Gastroesophageal sphincter (tissue), 4 donors: ENCODE results near the gene LAMC1. TPM values are rescaled to one million over a fixed set of nuclear protein-coding genes. Genes with fewer than 3 reads are reported as not detected.
A peak's percentile ranks its signal among the peaks of the same experiment; 100 is the strongest.

ENCODE experiments used
- ATAC-seq: fragments of 150-250 bp; one replicate; pipeline ENCODE4 v1.9.1; 2016; ENCODE audit warnings: mild to moderate bottlenecking, moderate library complexity
- H3K27ac ChIP-seq, 4 donors: fragments of 200-600 bp; sonication (generic) in 3 of 4; 1 replicate in 3 of 4; 2 replicates in 1 of 4; pipeline ENCODE4 v1.5.1; 2016 to 2019
- H3K27me3 ChIP-seq: fragments of 200-600 bp; sonication (generic); one replicate; pipeline ENCODE4 v1.5.1; 2019
- H3K36me3 ChIP-seq, 2 donors: fragments of 200-600 bp; sonication (generic); one replicate each; pipeline ENCODE4 v1.5.1; 2019; ENCODE audit warnings: control low read depth in 1 of 2
- H3K4me1 ChIP-seq, 3 donors: fragments of 200-600 bp; sonication (generic); 1 replicate in 2 of 3; 2 replicates in 1 of 3; pipeline ENCODE4 v1.5.1; 2016 to 2019; ENCODE audit warnings: control low read depth in 2 of 3
- H3K4me3 ChIP-seq, 2 donors: fragments of 200-600 bp; sonication (generic); one replicate each; pipeline ENCODE4 v1.5.1; 2019; ENCODE audit warnings: mild to moderate bottlenecking in 1 of 2, moderate library complexity in 1 of 2
- H3K9me3 ChIP-seq, 3 donors: fragments of 200-600 bp; sonication (generic); one replicate each; pipeline ENCODE4 v1.5.1; 2017 to 2019; ENCODE audit warnings: control low read depth in 2 of 3
- EP300 ChIP-seq: sonication (generic); formaldehyde crosslinking; IDR thresholded peaks from one replicate; pipeline ENCODE4 v1.6.1; 2017; ENCODE audit warnings: antibody characterized with exemption, mild to moderate bottlenecking
- POLR2A ChIP-seq, 2 donors: fragments of 450-650 bp; IDR thresholded peaks; one replicate each; pipeline ENCODE4 v1.6.1; 2017; ENCODE audit warnings: antibody characterized with exemption in 2 of 2, mild to moderate bottlenecking in 2 of 2, moderate library complexity in 1 of 2
- POLR2AphosphoS5 ChIP-seq: sonication (generic); formaldehyde crosslinking; IDR thresholded peaks from one replicate; pipeline ENCODE4 v1.6.1; 2017; ENCODE audit warnings: antibody characterized with exemption
- WGBS, 2 donors: methylation state at CpG; one replicate each; pipeline ENCODE4 v1.1.5; 2018; ENCODE audit warnings: low coverage in 1 of 2; 5-methylcytosine and 5-hydroxymethylcytosine counted together
- total RNA-seq, 4 donors: library from RNA; depleted of rRNA; stranded (reverse); fragments of >200 nt; gene quantifications; one replicate each; pipeline ENCODE4 v1.1.0, GENCODE V29; 2016
- TF ChIP-seq, protein P1 (sequence below), 4 experiments: fragments of 200-600 bp in 2 of 4; fragments of 450-650 bp in 2 of 4; sonication (generic) in 1 of 4; IDR thresholded peaks; one replicate each; pipeline ENCODE4 v1.5.1; 2017 to 2019; ENCODE audit warnings: antibody characterized with exemption in 4 of 4, mild to moderate bottlenecking in 2 of 4, moderate library complexity in 2 of 4

The LAMC1 gene
- total RNA-seq, 4 donors from 2014 or later: 363 to 528 (median 514) TPM

DNA sequence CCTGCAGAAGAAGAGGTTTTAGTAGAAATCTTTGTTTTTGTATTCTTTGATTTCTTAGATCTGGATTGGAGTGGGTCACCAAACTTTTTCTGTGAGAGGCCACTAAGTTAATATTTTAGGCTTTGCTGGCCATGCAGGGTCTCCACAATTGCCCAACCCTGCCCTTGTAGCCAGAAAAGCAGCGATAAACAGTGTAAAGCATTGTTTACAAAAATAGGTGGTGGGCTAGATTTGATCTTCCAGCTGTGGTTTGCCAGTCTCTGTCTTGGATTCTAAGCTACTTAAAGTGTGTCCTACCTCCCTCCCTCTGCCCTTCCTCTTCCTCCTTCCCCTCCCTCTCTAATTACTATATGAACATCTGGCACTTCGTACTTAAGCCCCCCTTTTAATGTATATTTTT, 68.0 kb downstream of the LAMC1 start:
- H3K9me3 ChIP-seq: no peaks in the 10 kb centered on the region
- H3K4me1 ChIP-seq: peaks cover 29 to 91% (median 32%) of the 10 kb centered on the region in 3 donors
- H3K27me3 ChIP-seq: no peaks in the 10 kb centered on the region
- no peaks in the 10 kb centered on the region for H3K36me3 ChIP-seq
- TF ChIP-seq EP300 (no peak), POLR2AphosphoS5 (no peak), POLR2A (IDR thresholded peaks at IDR 0.05) (no peak)
- TF ChIP-seq, protein P1, sequence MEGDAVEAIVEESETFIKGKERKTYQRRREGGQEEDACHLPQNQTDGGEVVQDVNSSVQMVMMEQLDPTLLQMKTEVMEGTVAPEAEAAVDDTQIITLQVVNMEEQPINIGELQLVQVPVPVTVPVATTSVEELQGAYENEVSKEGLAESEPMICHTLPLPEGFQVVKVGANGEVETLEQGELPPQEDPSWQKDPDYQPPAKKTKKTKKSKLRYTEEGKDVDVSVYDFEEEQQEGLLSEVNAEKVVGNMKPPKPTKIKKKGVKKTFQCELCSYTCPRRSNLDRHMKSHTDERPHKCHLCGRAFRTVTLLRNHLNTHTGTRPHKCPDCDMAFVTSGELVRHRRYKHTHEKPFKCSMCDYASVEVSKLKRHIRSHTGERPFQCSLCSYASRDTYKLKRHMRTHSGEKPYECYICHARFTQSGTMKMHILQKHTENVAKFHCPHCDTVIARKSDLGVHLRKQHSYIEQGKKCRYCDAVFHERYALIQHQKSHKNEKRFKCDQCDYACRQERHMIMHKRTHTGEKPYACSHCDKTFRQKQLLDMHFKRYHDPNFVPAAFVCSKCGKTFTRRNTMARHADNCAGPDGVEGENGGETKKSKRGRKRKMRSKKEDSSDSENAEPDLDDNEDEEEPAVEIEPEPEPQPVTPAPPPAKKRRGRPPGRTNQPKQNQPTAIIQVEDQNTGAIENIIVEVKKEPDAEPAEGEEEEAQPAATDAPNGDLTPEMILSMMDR (IDR thresholded peaks at IDR 0.05): no peak
- peak overlapping the region; percentile 69 to 90 (median 76) for H3K27ac ChIP-seq
- no peak for ATAC-seq
- no peak overlapping the region for H3K4me3 ChIP-seq
- 59 to 72% methylated on average over 2 of the region's 2 CpGs for whole genome bisulfite sequencing, 2 donors

DNA sequence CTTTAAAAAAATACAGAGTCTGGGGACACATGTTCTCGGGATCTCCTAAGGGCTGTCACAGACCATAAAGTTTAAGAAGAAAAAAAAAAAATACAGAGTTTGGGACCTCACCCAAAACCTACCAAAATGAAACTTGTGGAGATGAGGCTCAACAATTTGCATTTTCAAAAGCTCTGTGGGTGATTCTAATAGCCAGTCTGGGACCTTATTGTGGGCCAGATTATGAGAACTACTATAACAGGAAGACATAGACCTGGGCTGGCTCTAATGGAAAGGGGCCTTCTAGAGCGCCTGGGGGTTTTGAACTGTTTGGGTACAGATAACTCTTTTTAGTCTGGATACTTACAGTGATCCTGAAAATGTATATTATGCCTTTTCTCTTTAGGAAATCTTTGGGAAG, 69.1 kb downstream of the LAMC1 start:
- TF ChIP-seq POLR2A (IDR thresholded peaks at IDR 0.05) (no peak), POLR2AphosphoS5 (no peak), EP300 (no peak)
- TF ChIP-seq, protein P1 (IDR thresholded peaks at IDR 0.05): no peak
- Histone ChIP-seq H3K36me3 (no peaks in the 10 kb centered on the region), H3K4me1 (peaks cover 35 to 93% (median 41%) of the 10 kb centered on the region in 3 donors), H3K27ac (peak overlapping the region in 2 of 4 donors; percentile 72 to 80), H3K27me3 (no peaks in the 10 kb centered on the region), H3K4me3 (no peak overlapping the region), H3K9me3 (no peaks in the 10 kb centered on the region)
- ATAC-seq: no peak
- WGBS, 2 donors: 67 to 92% methylated on average over 2 of the region's 2 CpGs

DNA sequence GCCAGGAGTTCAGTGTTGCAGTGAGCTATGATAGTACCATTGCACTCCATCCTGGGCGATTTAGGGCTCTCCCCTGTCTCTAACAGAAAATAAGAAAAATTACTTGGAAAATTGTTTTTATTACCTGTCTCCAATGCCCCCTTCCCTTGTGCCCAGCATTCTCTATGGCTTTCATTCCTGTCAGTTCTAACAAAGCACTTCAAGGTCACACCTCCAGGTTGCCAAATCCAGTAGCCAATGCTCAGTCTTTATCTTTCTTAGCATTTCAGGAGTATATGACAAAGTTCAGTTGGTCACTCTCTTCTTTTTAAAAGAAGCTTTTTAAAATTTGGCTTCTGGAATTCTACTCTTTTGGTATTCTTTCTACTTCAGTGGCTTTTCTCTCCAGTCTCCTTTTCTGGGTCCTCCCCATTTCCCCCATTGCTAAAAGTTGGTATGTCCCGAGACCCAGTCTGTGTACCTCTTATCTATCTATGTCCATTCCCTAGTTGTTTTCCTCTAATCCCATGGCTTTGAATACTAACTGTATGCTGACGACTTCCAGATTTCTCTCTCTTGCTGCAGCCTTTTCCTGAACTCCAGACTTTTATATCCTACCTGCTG, 69.9 kb downstream of the LAMC1 start:
- H3K27ac ChIP-seq: peak overlapping the region in 2 of 4 donors; percentile 72 to 80
- H3K4me3 ChIP-seq: no peak overlapping the region
- H3K9me3 ChIP-seq: no peaks in the 10 kb centered on the region
- H3K36me3 ChIP-seq: no peaks in the 10 kb centered on the region
- WGBS, 2 donors: 74 to 75% methylated on average over 1 to 3 of the region's 3 CpGs
- ATAC-seq: no peak
- H3K4me1 ChIP-seq: peaks cover 37 to 96% (median 49%) of the 10 kb centered on the region in 3 donors
- no peaks in the 10 kb centered on the region for H3K27me3 ChIP-seq
- TF ChIP-seq POLR2A (IDR thresholded peaks at IDR 0.05): no peak
- no peak for TF ChIP-seq EP300
- TF ChIP-seq, protein P1 (IDR thresholded peaks at IDR 0.05): no peak
- TF ChIP-seq POLR2AphosphoS5: no peak

DNA sequence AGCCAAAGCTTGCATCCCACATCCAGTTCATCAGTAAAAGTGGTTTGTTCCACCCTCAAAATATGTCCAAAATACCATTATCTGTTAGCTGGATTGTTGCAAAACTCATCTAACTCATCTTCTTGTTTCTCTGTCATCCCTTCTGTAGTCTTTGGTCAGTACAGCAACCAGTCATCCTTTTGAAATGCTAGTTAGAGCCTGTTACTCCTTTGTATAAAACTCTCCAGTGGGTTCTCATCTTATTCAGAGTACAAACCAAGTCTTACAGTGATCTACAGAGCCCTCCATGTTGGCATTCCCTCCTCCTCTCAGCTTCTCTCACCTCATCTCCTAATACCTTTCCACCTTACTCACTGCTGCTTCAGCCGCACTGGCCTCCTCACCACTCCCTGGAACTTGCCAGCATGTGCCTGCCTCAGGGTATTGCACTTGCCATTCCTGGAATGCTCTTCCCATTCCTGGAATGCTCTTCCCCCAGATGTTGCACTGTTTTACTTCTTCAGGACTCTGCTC, 70.6 kb downstream of the LAMC1 start:
- H3K27me3 ChIP-seq: no peaks in the 10 kb centered on the region
- H3K36me3 ChIP-seq: peaks cover 0 to 4% of the 10 kb centered on the region in 2 donors
- no peak overlapping the region for H3K4me3 ChIP-seq
- WGBS, 2 donors: 64 to 75% methylated on average over 1 of the region's 1 CpG
- ATAC-seq: peak; percentile 7
- H3K27ac ChIP-seq: peak overlapping the region in 1 of 4 donors; percentile 80
- peaks cover 36 to 96% (median 50%) of the 10 kb centered on the region in 3 donors for H3K4me1 ChIP-seq
- TF ChIP-seq, protein P1 (IDR thresholded peaks at IDR 0.05): no peak
- TF ChIP-seq EP300 (no peak), POLR2A (IDR thresholded peaks at IDR 0.05) (no peak), POLR2AphosphoS5 (no peak)
- no peaks in the 10 kb centered on the region for H3K9me3 ChIP-seq

DNA sequence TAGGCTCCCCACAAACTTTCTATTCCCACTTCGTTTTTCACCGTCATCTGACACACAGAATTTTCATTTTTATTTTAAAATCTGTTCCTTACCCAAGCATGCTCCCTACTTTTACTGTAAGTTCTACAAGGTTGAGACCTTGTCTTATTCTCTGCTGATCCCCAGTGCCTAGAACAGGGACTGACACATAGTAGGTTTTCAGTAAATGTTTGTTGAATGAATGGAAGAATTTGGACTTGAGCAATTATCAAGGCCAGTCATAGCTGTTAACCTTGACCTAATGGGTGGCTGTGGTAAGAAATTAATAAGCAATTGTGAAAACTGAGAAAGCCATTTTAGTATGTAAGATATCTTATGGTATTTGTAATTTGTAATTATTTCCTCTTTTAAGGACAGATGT, 71.1 kb downstream of the LAMC1 start:
- H3K4me1 ChIP-seq: peaks cover 37 to 96% (median 45%) of the 10 kb centered on the region in 3 donors
- peak overlapping the region in 1 of 4 donors; percentile 80 for H3K27ac ChIP-seq
- ATAC-seq: no peak

More for the DNA sequence above, 71.1 kb downstream of the LAMC1 start:
- Histone ChIP-seq H3K27me3 (no peaks in the 10 kb centered on the region), H3K9me3 (no peaks in the 10 kb centered on the region), H3K36me3 (peaks cover 0 to 4% of the 10 kb centered on the region in 2 donors), H3K4me3 (no peak overlapping the region)
- WGBS, 2 donors: 69 to 70% methylated on average over 2 of the region's 2 CpGs
- TF ChIP-seq POLR2AphosphoS5 (no peak), POLR2A (IDR thresholded peaks at IDR 0.05) (no peak), EP300 (no peak)
- TF ChIP-seq, protein P1 (IDR thresholded peaks at IDR 0.05): no peak
